Activated naive CD8-positive, alpha-beta T cell treated with anti-CD3 and anti-CD28 coated beads, Interleukin-2, amount 50 U/mL, for 24 hours (primary cell): ENCODE data around the gene SPATA24.

Experiments used
- ATAC-seq: fragments of 150-1000 bp; cut with Tn5 transposase; one replicate; pipeline ENCODE4 v1.10.0; 2021
- DNase-seq: peaks from one replicate; pipeline ENCODE4 v3.0.0; 2021
- H3K27ac Mint-ChIP-seq: one replicate; pipeline ENCODE4 v1.8.0; 2021; ENCODE audit warnings: mild to moderate bottlenecking, mixed read lengths
- H3K27me3 Mint-ChIP-seq: one replicate; pipeline ENCODE4 v1.8.0; 2021; ENCODE audit warnings: mixed read lengths
- H3K36me3 Mint-ChIP-seq: one replicate; pipeline ENCODE4 v1.8.0; 2021; ENCODE audit warnings: low read depth, mixed read lengths
- H3K4me1 Mint-ChIP-seq: one replicate; pipeline ENCODE4 v1.8.0; 2021; ENCODE audit warnings: mixed read lengths
- H3K4me3 Mint-ChIP-seq: one replicate; pipeline ENCODE4 v1.8.0; 2021; ENCODE audit warnings: mild to moderate bottlenecking, moderate library complexity, mixed read lengths
- H3K9me3 Mint-ChIP-seq: one replicate; pipeline ENCODE4 v1.8.0; 2021; ENCODE audit warnings: mixed read lengths

SPATA24 gene

DNA sequence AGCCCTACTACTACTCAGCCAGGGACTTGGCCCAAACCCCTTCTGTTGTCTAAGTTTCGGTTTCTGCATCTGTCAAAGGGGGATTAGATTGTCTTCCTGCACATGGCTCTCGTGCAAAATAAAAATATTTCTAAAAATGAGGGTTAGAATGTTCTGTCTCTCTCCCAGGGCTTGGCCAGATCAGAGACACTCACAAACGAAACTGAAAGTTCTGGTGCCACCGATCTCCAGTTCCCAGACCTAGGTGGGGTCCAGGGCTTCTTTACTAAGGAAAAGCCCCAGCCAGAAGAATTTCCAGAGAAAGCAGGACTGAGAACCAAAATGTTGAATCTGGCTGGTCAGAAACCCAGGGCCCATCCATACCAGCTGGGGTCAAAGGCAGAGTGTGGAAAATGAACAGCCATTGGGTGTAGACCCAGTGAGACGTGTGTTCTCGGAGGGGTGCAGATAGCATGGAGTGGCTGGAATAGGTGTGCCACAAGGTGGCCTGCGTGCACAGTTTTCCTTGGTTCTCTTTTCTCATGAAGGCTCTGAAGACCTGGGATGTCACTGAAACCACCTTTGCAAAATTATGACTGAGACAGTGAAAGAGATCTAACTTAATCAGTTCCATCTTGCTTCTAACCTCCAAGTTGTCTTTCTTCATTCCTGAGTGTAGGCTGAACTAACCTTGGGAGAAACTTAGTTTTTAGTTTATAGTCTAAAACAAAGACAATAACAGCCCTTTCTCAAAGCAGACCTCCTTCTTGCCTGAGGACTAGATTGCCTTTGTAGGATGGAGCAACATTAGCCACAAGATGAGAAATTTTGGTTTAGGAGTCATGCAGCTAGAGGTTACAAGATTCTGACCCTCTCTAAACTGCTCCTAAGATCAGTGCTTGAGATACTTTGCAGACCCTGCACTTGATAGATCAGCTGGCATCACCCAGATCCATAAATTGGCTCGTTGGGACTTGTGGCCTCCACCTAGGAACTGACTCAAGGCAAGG is 18.5 kb downstream of the SPATA24 start:
- Mint-ChIP-seq H3K27ac (peak overlapping the region; percentile 78), H3K36me3 (peaks cover 2% of the 10 kb centered on the region), H3K9me3 (no peaks in the 10 kb centered on the region), H3K4me3 (peak overlapping the region; percentile 54), H3K4me1 (peaks cover 55% of the 10 kb centered on the region), H3K27me3 (no peaks in the 10 kb centered on the region)
- no peak for ATAC-seq
- no peak for DNase-seq

DNA sequence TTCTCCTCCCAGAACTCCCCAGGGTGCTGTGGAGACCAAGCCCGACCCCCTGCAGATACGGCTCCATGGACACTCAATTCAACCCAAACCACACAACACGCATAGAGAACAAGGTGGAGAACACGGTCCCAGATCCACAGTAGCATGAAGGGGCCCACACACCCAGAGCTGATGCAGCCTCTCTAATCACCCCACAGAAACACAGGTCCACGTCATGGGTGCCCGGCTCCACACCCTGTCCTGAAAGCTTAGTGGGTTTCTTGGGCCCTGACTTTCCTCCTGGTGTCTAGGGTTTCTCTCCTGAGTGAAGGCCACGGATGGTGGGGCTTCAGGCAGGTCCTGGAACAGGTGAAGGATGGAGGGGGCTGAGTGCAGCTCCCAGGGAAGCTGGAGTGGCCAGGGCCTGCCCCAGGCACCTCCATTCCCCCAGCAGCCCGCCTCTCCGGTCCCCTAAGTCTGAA is 19.3 kb downstream of the SPATA24 start:
- H3K36me3 Mint-ChIP-seq = peaks cover 2% of the 10 kb centered on the region
- H3K27me3 Mint-ChIP-seq = no peaks in the 10 kb centered on the region
- H3K9me3 Mint-ChIP-seq = no peaks in the 10 kb centered on the region
- ATAC-seq = no peak
- H3K4me3 Mint-ChIP-seq = no peak overlapping the region
- no peak for DNase-seq
- H3K27ac Mint-ChIP-seq = peak overlapping the region; percentile 78
- peaks cover 48% of the 10 kb centered on the region for H3K4me1 Mint-ChIP-seq

- H3K36me3 Mint-ChIP-seq = peaks cover 2% of the 10 kb centered on the region
- ATAC-seq (no peak), DNase-seq (no peak)
- no peaks in the 10 kb centered on the region for H3K27me3 Mint-ChIP-seq
- H3K4me1 Mint-ChIP-seq = peaks cover 42% of the 10 kb centered on the region
- H3K9me3 Mint-ChIP-seq = no peaks in the 10 kb centered on the region
- H3K27ac Mint-ChIP-seq = peak overlapping the region; percentile 78
- no peak overlapping the region for H3K4me3 Mint-ChIP-seq
Observed at GRCh38 chr5:139383993-139384590, 19.8 kb downstream of the SPATA24 start.

GRCh38 chr5:139383275-139383992 is 20.5 kb downstream of the SPATA24 start, which contains the start of gene SLC23A1:
Gene SLC23A1, minus strand, starts transcription at chr5:139383297. Its CDS starts 44 bp downstream, at chr5:139383253.
- Mint-ChIP-seq H3K4me1 (peaks cover 38% of the 10 kb centered on the region), H3K4me3 (no peak within 1 kb of the TSS), H3K9me3 (no peaks in the 10 kb centered on the region), H3K36me3 (peaks cover 2% of the 10 kb centered on the region), H3K27me3 (no peaks in the 10 kb centered on the region), H3K27ac (no peak within 1 kb of the TSS)
- DNase-seq (no peak), ATAC-seq (no peak)

GRCh38 chr5:139382807-139383206 is 21.1 kb downstream of the SPATA24 start:
- H3K27me3 Mint-ChIP-seq = no peaks in the 10 kb centered on the region
- peaks cover 2% of the 10 kb centered on the region for H3K36me3 Mint-ChIP-seq
- no peak overlapping the region for H3K27ac Mint-ChIP-seq
- no peak overlapping the region for H3K4me3 Mint-ChIP-seq
- no peaks in the 10 kb centered on the region for H3K9me3 Mint-ChIP-seq
- no peak for DNase-seq
- peaks cover 33% of the 10 kb centered on the region for H3K4me1 Mint-ChIP-seq
- no peak for ATAC-seq

GRCh38 chr5:139381837-139382761 is 21.8 kb downstream of the SPATA24 start:
- peaks cover 2% of the 10 kb centered on the region for H3K36me3 Mint-ChIP-seq
- no peaks in the 10 kb centered on the region for H3K27me3 Mint-ChIP-seq
- peaks cover 31% of the 10 kb centered on the region for H3K4me1 Mint-ChIP-seq
- no peak overlapping the region for H3K4me3 Mint-ChIP-seq
- DNase-seq (no peak), ATAC-seq (no peak)
- H3K9me3 Mint-ChIP-seq = no peaks in the 10 kb centered on the region
- no peak overlapping the region for H3K27ac Mint-ChIP-seq

- Mint-ChIP-seq H3K36me3 (no peaks in the 10 kb centered on the region), H3K27ac (no peak overlapping the region), H3K4me1 (peaks cover 12% of the 10 kb centered on the region), H3K27me3 (no peaks in the 10 kb centered on the region), H3K9me3 (no peaks in the 10 kb centered on the region), H3K4me3 (no peak overlapping the region)
- DNase-seq (no peak), ATAC-seq (no peak)
Observed at GRCh38 chr5:139379626-139380449, 24.1 kb downstream of the SPATA24 start.

DNA sequence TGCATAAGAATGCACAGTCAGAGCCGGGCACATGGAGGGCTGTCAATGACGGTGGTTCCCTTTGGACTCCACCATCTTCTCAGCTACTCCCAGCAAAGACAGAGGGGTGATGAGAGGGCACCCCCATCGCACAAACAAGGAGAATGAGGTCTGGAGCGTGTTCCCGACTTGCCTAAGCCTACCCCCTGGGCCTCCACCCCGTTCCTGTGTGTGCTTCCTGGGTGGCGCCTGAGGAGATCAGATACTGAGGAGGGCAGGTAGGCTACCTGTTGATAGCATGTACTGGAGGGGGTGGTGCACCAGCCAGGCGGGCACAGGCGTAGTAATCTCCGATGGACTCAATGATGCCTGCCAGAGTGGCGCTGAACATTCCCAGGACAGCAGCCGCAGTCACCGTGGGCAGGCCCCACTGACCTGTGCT is 24.9 kb downstream of the SPATA24 start:
- DNase-seq (no peak), ATAC-seq (no peak)
- Mint-ChIP-seq H3K36me3 (no peaks in the 10 kb centered on the region), H3K9me3 (no peaks in the 10 kb centered on the region), H3K27ac (no peak overlapping the region), H3K27me3 (no peaks in the 10 kb centered on the region), H3K4me3 (no peak overlapping the region), H3K4me1 (peaks cover 5% of the 10 kb centered on the region)

GRCh38 chr5:139378101-139378825 is 25.6 kb downstream of the SPATA24 start:
- DNase-seq = no peak
- Mint-ChIP-seq H3K4me1 (peaks cover 3% of the 10 kb centered on the region), H3K36me3 (no peaks in the 10 kb centered on the region), H3K27ac (no peak overlapping the region), H3K27me3 (no peaks in the 10 kb centered on the region), H3K4me3 (no peak overlapping the region), H3K9me3 (no peaks in the 10 kb centered on the region)
- no peak for ATAC-seq

- Mint-ChIP-seq H3K36me3 (no peaks in the 10 kb centered on the region), H3K27ac (no peak overlapping the region), H3K27me3 (no peaks in the 10 kb centered on the region), H3K4me3 (no peak overlapping the region), H3K9me3 (no peaks in the 10 kb centered on the region), H3K4me1 (peaks cover 2% of the 10 kb centered on the region)
- peak; percentile 2 for ATAC-seq
- no peak for DNase-seq
Observed at GRCh38 chr5:139377226-139377625, 26.7 kb downstream of the SPATA24 start.

DNA sequence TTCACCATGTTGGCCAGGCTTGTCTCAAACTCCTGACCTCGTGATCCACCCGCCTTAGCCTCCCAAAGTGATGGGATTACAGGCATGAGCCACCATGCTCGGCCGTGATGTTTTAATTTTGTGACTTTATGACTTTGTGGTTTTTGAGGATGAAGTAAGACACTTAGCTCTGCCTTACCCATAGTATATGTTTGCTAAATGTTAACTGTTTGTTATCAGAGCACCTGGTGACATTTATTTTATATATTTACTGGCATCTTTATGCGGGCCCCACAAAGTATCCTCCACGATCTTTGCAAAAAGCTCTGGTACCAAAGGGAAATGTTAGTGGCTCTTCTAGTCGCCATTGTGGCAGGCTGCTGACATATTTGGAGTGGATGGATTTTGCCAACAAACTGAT is 27.5 kb downstream of the SPATA24 start:
- peaks cover 4% of the 10 kb centered on the region for H3K36me3 Mint-ChIP-seq
- no peak overlapping the region for H3K27ac Mint-ChIP-seq
- ATAC-seq (no peak), DNase-seq (no peak)
- H3K27me3 Mint-ChIP-seq = no peaks in the 10 kb centered on the region
- H3K4me3 Mint-ChIP-seq = no peak overlapping the region
- peaks cover 9% of the 10 kb centered on the region for H3K4me1 Mint-ChIP-seq
- H3K9me3 Mint-ChIP-seq = no peaks in the 10 kb centered on the region

GRCh38 chr5:139374909-139375308 is 29.0 kb downstream of the SPATA24 start:
- no peaks in the 10 kb centered on the region for H3K9me3 Mint-ChIP-seq
- no peak for ATAC-seq
- no peak for DNase-seq
- no peaks in the 10 kb centered on the region for H3K27me3 Mint-ChIP-seq
- H3K27ac Mint-ChIP-seq = no peak overlapping the region
- H3K4me1 Mint-ChIP-seq = peaks cover 12% of the 10 kb centered on the region
- H3K36me3 Mint-ChIP-seq = peaks cover 4% of the 10 kb centered on the region
- no peak overlapping the region for H3K4me3 Mint-ChIP-seq
